HG03060 (cell line): Measurements from ENCODE around the gene EFNA3.
"Not testable (repeated sequence)": the region's sequence is repeated elsewhere in the genome, so short reads cannot be mapped to it uniquely, and the experiment has no call there.

Experiments used
- ATAC-seq: cut with Tn5 transposase; IDR thresholded peaks from one replicate; pipeline ENCODE4 v1.9.1; 2021; ENCODE audit warnings: low read depth, moderate number of reproducible peaks; ENCODE audit not compliant: unreplicated experiment

Gene EFNA3

GRCh38 chr1:155107309-155108264 is 28.9 kb downstream of the EFNA3 start:
- ATAC-seq, result no peak

- no peak for ATAC-seq
Observed at GRCh38 chr1:155108296-155108695, 29.7 kb downstream of the EFNA3 start.

GRCh38 chr1:155110381-155110780 is 31.7 kb downstream of the EFNA3 start:
- ATAC-seq, result no peak

GRCh38 chr1:155110826-155111225 is 32.2 kb downstream of the EFNA3 start:
- ATAC-seq, result no peak

- ATAC-seq, result no peak
Observed at GRCh38 chr1:155113450-155113980, 34.9 kb downstream of the EFNA3 start.

GRCh38 chr1:155116113-155116764 is 37.6 kb downstream of the EFNA3 start:
- no peak for ATAC-seq

- no peak for ATAC-seq
Observed at GRCh38 chr1:155117610-155118009, 39.0 kb downstream of the EFNA3 start.

GRCh38 chr1:155118090-155118489 is 39.5 kb downstream of the EFNA3 start:
- ATAC-seq, result not testable (repeated sequence)

GRCh38 chr1:155120253-155120652 is 41.6 kb downstream of the EFNA3 start:
- no peak for ATAC-seq

- ATAC-seq, result no peak
Observed at GRCh38 chr1:155121249-155121648, 42.6 kb downstream of the EFNA3 start.

- ATAC-seq, result no peak
Observed at GRCh38 chr1:155122308-155122707, 43.7 kb downstream of the EFNA3 start.

GRCh38 chr1:155123801-155124200 is 45.2 kb downstream of the EFNA3 start:
- no peak for ATAC-seq

- ATAC-seq, result no peak
Observed at GRCh38 chr1:155124503-155125463, 46.1 kb downstream of the EFNA3 start.

- ATAC-seq, result no peak
Observed at GRCh38 chr1:155125511-155125945, 46.9 kb downstream of the EFNA3 start.

- ATAC-seq, result no peak
Observed at GRCh38 chr1:155125946-155126555, 47.4 kb downstream of the EFNA3 start.

GRCh38 chr1:155126556-155127104 is 48.0 kb downstream of the EFNA3 start:
- no peak for ATAC-seq

- no peak for ATAC-seq
Observed at GRCh38 chr1:155127105-155127966, 48.7 kb downstream of the EFNA3 start, which contains the start of gene EFNA1. Gene EFNA1 (plus strand): TSS chr1:155127876. CDS start chr1:155127978, 102 bp downstream.

- no peak for ATAC-seq
Observed at GRCh38 chr1:155127967-155128754, 49.5 kb downstream of the EFNA3 start.
